Chondrocyte (in vitro differentiated cells): ENCODE measurements around the gene MGST2. TPM values are rescaled to one million over a fixed set of nuclear protein-coding genes. Genes with fewer than 3 reads are reported as not detected.

Experiments
- DNase-seq: peaks from one replicate; pipeline ENCODE4 v3.0.0; 2021; ENCODE audit warnings: mixed read lengths, low spot score
- H3K27ac Mint-ChIP-seq: one replicate; pipeline ENCODE4 v1.8.0; 2021; ENCODE audit warnings: mild to moderate bottlenecking, moderate library complexity, mixed read lengths; ENCODE audit not compliant: unreplicated experiment
- H3K27me3 Mint-ChIP-seq: 2 replicates; pipeline ENCODE4 v1.8.0; 2021; ENCODE audit warnings: low read depth, mixed read lengths
- H3K36me3 Mint-ChIP-seq: 2 replicates; pipeline ENCODE4 v1.8.0; 2021; ENCODE audit warnings: low read depth, mixed read lengths
- H3K4me1 Mint-ChIP-seq: 2 replicates; pipeline ENCODE4 v1.8.0; 2021; ENCODE audit warnings: low read depth, mild to moderate bottlenecking, mixed read lengths
- H3K4me3 Mint-ChIP-seq: one replicate; pipeline ENCODE4 v1.8.0; 2021; ENCODE audit warnings: mild to moderate bottlenecking, moderate library complexity, mixed read lengths; ENCODE audit not compliant: unreplicated experiment
- H3K9me3 Mint-ChIP-seq: 2 replicates; pipeline ENCODE4 v1.8.0; 2021; ENCODE audit warnings: low read depth, mixed read lengths
- total RNA-seq: library from RNA; stranded (reverse); gene quantifications from 3 replicates; pipeline ENCODE4 v1.2.1, GENCODE V29; 2021
- TF ChIP-seq, protein P1 (sequence below): fragments of 200-600 bp; sonication (generic); IDR thresholded peaks from 2 replicates; pipeline ENCODE4 v1.5.0; 2021; ENCODE audit warnings: antibody characterized with exemption, mild to moderate bottlenecking, moderate library complexity

The MGST2 gene
- total RNA-seq, 1 donor from 2014 or later, result 23.7 TPM

DNA sequence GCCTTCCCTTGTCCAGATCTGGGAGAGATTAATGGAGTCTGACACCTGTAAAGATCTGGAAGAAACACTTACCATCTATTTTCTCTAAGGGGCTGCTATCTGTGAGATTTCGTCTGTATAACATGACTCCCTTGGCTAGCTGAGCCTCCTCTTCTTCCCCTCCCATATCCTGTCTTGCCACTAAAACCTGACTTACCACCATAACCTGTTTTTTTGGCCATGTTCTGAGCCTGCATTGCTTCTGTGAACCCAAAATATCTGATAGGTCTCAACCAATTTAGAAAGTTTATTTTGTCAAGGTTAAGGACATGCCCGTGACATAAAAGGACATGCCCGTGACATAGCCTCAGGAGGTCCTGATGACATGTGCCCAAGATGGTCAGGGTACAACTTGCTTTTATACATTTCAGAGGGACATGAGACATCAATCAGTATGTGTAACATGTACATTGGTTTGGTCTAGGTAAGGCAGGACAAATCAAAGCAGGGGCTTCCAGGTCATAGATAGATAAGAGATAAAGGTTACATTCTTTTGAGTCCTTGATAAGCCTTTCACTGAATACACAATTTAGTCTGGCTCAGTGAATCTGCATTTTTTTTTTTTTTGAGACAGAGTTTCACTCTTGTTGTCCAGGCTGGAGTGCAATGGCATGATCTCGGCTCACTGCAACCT is 11.4 kb downstream of the MGST2 start:
- Mint-ChIP-seq H3K27ac (no peak overlapping the region), H3K4me1 (peaks cover under 1% of the 10 kb centered on the region), H3K9me3 (no peaks in the 10 kb centered on the region), H3K36me3 (peaks cover 10% of the 10 kb centered on the region), H3K4me3 (no peak overlapping the region), H3K27me3 (no peaks in the 10 kb centered on the region)
- TF ChIP-seq, protein P1, sequence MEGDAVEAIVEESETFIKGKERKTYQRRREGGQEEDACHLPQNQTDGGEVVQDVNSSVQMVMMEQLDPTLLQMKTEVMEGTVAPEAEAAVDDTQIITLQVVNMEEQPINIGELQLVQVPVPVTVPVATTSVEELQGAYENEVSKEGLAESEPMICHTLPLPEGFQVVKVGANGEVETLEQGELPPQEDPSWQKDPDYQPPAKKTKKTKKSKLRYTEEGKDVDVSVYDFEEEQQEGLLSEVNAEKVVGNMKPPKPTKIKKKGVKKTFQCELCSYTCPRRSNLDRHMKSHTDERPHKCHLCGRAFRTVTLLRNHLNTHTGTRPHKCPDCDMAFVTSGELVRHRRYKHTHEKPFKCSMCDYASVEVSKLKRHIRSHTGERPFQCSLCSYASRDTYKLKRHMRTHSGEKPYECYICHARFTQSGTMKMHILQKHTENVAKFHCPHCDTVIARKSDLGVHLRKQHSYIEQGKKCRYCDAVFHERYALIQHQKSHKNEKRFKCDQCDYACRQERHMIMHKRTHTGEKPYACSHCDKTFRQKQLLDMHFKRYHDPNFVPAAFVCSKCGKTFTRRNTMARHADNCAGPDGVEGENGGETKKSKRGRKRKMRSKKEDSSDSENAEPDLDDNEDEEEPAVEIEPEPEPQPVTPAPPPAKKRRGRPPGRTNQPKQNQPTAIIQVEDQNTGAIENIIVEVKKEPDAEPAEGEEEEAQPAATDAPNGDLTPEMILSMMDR, result no peak
- no peak for DNase-seq

DNA sequence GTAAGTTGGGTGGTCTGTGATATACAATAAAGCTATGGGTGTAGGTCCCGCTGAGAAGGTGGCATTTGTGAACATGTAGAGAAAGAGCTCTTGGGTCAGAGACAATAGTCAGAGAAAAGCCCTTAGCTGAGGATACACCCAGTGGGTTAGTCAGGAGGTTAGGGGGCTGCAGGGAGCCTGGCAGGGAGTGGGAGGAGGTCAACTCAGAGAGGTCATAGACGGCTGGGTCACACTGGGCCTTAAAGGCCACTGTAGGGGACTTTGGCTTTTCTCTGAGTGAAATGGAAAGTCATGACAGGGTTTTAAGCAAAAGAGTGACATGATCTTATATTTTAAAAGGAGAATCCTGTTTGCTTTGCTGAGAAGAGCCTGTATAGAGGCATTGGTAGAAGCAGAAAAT is 16.7 kb downstream of the MGST2 start:
- no peak for DNase-seq
- Mint-ChIP-seq H3K4me3 (no peak overlapping the region), H3K27ac (no peak overlapping the region), H3K27me3 (no peaks in the 10 kb centered on the region), H3K36me3 (peaks cover 23% of the 10 kb centered on the region), H3K4me1 (peaks cover 24% of the 10 kb centered on the region), H3K9me3 (no peaks in the 10 kb centered on the region)
- TF ChIP-seq, protein P1, result no peak

DNA sequence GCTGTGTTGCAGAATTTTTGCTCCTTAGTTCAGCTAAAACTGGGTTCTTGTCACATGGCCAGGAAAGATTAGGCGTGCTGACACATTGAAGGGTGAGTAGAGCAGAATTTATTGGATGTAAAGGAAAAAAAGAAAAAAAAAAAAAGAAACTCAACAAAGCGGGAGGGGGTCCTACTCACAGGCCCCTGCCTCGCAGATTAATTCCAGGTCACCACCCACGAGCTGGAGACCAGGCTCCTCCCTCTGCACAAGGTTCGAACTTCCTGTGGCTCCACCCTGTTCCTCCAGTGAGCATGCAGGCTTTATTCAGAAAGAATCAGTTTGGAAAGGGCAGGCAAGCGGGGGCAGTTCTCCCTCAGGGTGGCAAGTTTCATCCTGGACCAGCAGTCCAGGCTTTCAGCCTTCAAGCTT is 17.1 kb downstream of the MGST2 start:
- no peak overlapping the region for H3K4me3 Mint-ChIP-seq
- H3K36me3 Mint-ChIP-seq, result peaks cover 23% of the 10 kb centered on the region

DNA sequence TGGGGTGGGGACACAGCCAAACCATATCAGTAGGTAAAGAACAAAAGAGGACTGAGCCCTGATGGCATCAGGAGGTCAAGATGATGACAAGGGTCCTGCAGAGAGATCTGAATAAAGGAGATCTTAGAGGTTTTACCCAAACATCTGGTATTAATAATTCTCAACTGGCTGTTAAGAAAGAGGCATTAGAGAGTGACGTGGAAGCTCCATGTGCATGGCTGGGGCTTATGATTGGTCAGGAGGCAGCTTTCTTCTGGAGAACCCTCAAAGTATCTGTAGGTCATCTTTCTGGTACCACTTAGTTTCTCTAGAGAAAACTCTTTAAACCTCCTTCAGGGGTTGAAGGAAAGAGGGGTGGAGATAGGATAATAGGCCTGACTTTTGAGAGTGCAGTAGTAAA is 18.7 kb downstream of the MGST2 start:
- Mint-ChIP-seq H3K4me1 (peaks cover 24% of the 10 kb centered on the region), H3K4me3 (no peak overlapping the region)

More for the DNA sequence above, 17.1 kb downstream of the MGST2 start:
- no peak overlapping the region for H3K27ac Mint-ChIP-seq
- H3K4me1 Mint-ChIP-seq, result peaks cover 24% of the 10 kb centered on the region
- no peak for DNase-seq
- TF ChIP-seq, protein P1, result no peak
- H3K27me3 Mint-ChIP-seq, result no peaks in the 10 kb centered on the region
- no peaks in the 10 kb centered on the region for H3K9me3 Mint-ChIP-seq

DNA sequence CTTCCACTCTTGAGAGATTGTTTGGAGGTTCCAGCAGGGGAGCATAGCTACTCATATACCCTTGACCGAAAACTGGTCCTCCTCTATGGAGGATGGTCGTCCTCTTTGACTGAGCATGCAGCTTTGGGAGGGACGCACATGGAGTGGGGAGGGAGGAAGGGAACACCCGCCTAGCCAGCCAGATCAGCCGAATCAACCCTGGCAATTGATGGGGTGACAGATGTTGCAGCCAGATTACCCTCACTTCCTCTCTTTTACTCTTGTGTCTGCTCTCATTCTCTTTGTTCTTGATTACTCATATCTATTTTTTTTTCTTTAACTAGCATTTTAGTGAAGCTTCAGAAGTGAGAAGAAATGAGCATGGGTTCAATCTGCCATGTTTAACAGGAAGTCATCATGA is 19.6 kb downstream of the MGST2 start:
- Mint-ChIP-seq H3K27ac (no peak overlapping the region), H3K4me1 (peaks cover 24% of the 10 kb centered on the region), H3K36me3 (peaks cover 19% of the 10 kb centered on the region), H3K4me3 (no peak overlapping the region), H3K27me3 (no peaks in the 10 kb centered on the region), H3K9me3 (no peaks in the 10 kb centered on the region)
- TF ChIP-seq, protein P1, result no peak
- no peak for DNase-seq

More for the DNA sequence above, 18.7 kb downstream of the MGST2 start:
- no peak overlapping the region for H3K27ac Mint-ChIP-seq
- H3K27me3 Mint-ChIP-seq, result no peaks in the 10 kb centered on the region
- H3K9me3 Mint-ChIP-seq, result no peaks in the 10 kb centered on the region
- peaks cover 23% of the 10 kb centered on the region for H3K36me3 Mint-ChIP-seq
- TF ChIP-seq, protein P1, result no peak
- no peak for DNase-seq
